Vein endothelial cell (primary cell): ENCODE results near the gene CORO7. TPM values are rescaled to one million over a fixed set of nuclear protein-coding genes. Genes with fewer than 3 reads are reported as not detected.

Source experiments
- small RNA-seq: library from RNA; depleted of rRNA; stranded (forward); fragments of <200 nt; gene quantifications from one replicate; pipeline ENCODE3, GENCODE V24; 2012
- total RNA-seq: library from RNA; depleted of rRNA; stranded (reverse); fragments of >200 nt; gene quantifications from 2 replicates; pipeline ENCODE4 v1.2.3, GENCODE V29; 2012

Gene CORO7
- 63.0 and 67.0 TPM in 2 replicates for total RNA-seq

DNA sequence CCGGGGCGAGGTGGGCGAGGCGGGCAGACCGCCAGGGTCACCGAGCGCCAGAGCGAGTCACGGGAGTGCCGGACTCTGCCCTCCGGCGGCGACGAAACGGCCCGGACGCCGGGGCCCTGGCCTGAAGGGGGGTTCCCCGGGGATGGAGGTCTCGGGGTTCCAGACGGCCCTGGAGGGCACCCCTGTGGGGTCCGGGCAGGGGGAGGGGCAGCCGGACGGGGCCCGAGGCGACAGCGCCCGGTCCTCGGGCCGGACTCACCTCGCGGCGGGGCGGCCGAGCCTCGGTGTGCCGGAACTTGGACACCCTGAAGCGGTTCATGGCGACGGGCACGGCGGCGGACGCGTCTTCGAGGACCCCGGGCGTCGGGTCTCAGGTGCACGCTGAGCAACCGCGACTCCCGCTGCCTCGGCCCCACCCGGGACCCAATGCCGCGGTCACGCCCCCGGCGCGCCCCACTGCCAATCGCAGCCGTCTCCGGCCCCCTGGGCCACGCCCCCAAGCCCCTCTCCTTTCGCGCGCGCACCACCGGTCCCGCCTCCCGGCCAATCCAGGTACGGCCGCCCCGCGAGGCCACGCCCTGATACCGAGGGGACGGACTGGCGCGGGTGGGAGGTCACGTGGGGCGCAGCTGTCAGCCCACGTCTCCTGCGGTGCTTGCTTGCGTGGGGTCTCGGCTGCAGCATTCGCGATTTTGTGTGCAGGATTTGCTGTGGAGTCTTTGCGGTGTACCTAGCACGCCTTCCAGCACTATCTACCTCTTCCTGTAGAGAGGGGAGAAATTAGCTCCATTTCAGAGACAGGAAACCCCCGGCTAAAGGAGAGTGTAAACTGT lies at the start of gene CORO7:
Gene CORO7 (minus strand): TSS at position 397 of the 833 bp plus-strand sequence. CDS start 78 bp downstream, at position 319.

DNA sequence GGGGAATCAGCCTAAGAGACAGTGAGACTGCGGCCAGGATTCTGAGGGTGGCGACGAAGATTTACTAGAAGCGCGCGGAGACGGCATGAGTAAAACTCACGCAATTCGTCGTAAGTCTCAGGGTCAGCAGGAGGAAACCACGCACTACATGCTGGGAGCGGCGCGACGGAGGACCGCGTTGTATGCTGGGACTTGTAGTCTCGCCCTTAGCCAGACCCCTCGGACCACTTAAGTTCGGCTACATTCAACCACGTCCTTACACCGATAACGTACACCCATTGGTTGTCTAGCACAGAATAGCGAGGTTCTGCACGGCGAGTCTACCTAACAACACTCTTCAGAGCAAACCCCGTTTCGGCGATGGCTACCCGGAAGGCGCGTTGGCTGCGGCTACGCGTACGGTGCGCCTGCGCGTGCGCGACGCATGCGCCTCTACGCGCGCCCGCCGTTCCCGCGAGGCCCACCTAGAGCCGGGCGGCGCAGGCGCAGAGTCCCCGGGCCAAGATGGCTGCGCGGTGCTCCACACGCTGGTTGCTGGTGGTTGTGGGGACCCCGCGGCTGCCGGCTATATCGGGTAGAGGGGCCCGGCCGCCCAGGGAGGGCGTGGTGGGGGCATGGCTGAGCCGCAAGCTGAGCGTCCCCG lies 9.1 kb upstream of the CORO7 start, which contains the start of gene DNAJA3:
Gene DNAJA3 (plus strand): TSS at position 491 of the 643 bp plus-strand sequence. CDS start 14 bp downstream, at position 505.

DNA sequence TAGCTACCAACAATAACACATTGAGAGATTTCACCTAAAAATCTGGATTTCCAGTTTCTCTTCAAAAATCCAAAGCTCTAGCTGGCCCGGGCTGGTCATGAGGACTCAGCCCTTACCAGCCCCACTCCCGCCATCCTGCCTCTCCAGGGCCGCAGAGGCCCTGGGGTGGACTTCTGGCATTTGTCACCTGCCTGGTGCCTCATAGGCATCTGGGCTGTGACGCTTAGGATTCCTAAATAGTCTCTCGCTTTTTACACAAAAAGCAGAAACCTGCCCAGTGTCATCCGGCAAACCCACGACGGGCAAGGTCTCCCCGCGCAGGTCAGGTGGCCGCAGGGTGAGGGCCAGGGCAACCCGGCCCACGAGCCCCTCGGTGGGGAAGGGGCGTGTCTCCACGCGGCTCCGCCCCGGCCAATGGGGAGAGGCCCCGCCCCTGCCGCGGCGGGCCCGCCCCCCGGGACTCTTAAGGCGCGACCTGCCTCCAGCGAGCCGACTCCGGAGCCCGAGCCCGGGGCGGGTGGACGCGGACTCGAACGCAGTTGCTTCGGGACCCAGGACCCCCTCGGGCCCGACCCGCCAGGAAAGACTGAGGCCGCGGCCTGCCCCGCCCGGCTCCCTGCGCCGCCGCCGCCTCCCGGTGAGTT lies 44.9 kb downstream of the CORO7 start, which contains the start of gene VASN:
Gene VASN (plus strand): TSS at position 492 of the 644 bp plus-strand sequence. CDS start 9,030 bp downstream, outside the sequence.

DNA sequence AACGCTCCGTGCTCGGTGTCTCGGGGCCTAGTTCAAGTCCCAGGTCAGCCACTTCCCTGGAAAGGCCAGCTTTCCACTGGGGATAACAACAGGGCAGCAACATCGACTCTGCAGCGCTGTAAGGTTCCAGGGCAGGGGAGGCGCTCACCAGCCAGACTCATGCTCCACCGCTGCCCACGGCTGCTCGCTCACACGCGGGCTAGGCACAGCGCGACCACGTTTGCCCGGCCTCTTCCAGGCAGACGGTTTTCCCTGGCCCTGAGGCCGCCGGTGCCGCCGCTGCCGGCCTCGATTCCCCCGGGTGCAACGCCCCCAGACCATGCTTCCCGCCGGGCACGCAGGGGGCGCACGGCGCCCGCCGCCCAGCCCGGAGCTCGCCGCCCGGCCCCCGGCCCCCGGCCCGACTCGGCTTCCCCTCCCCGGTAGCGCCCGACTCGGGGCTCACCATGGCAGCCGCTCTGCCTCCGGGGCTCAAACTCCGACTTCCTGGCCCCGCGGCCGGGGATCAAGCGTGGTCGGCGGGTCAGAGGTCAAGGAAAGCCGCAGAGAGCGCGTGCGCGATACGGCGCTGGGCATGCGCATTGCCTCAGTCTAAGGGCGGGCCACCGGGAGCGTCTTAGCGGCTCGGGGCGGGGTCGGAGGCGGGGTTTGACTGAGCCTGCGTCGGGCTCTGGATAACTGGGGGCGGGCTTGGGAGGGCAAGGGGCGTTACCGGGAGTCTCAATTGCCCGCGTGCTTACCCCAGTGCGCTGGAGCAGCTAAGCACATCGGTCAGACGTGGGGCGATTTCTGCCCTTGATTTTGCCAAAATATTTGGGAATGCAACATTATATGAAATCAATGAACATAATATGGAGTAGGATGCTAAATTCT lies 65.4 kb downstream of the CORO7 start, which contains the start of gene PAM16:
Gene PAM16 (minus strand): TSS at position 535 of the 873 bp plus-strand sequence. CDS start 87 bp downstream, at position 448.

DNA sequence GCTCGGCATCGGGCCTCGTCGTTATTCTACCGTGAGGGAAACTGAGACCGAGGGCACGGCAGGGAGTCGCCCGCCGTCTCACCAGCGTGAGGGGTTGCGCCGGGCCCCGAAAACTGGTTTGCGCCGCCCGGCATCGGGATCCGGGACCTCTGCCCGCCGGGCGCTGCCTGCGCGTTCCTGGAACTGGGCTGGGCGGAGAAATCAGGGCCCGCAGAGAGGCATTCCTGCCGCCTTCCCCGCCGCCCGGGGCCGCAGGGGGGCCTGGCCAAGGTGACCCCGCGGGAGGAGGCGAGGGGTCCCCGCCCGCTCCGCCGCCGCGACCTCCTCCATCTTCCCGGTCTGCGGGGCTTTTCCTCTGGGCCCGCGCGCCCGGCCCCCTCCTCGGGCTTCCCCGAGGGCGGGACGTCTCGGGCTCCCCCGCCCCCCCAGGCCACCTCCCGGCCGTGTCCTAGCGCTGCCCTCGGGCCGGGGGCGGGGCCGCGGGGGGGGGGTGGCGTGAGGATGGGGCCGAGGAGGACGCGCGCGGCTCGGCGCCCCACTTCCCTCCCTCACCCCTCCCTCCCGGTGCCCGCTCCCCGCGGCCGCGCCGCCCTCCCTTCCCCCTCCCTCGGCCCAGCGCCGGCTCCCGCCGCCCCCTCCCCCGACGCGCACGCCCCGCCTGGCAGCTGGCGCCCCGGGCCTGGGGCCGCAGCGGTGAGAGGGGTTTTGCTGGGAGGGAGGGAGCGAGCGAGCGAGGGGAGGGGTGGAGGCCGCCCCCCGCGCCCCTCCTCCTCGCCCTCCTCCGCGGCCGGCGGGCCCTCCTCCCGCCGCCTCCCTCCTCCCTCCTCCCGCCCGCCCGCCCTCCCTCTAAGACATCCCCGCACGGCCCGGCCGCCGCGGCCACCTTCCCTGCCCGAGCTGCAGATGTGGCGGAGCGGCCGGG lies 100.9 kb downstream of the CORO7 start, which contains the start of gene GLIS2:
Gene GLIS2 (plus strand): TSS at position 882 of the 922 bp plus-strand sequence. CDS start 16,214 bp downstream, outside the sequence.

Small RNA genes within 50 kb of the gene (small RNA-seq; reads per million reads assigned to genes)
- gene AC012676.2: not detected

Other genes starting within 250 kb of the CORO7 start
- gene SRL, start 174.5 kb downstream of the CORO7 start, total RNA-seq: under 0.01 and 0.10 TPM in 2 replicates
- 6.3 and 6.5 TPM in 2 replicates for gene TFAP4, start 143.6 kb downstream of the CORO7 start, total RNA-seq
- 0.67 and 2.0 TPM in 2 replicates for gene GLIS2, start 100.5 kb downstream of the CORO7 start, total RNA-seq
- 19.6 and 19.9 TPM in 2 replicates for gene PAM16, start 65.3 kb downstream of the CORO7 start, total RNA-seq
- 0.33 and 0.86 TPM in 2 replicates for gene VASN, start 44.7 kb downstream of the CORO7 start, total RNA-seq
- gene DNAJA3, start 9.3 kb upstream of the CORO7 start, total RNA-seq: 37.2 and 44.9 TPM in 2 replicates
- 56.6 and 96.4 TPM in 2 replicates for gene NMRAL1, start 58.0 kb upstream of the CORO7 start, total RNA-seq
- 143 and 164 TPM in 2 replicates for gene HMOX2, start 59.8 kb upstream of the CORO7 start, total RNA-seq
- 12.7 and 18.9 TPM in 2 replicates for gene CDIP1, start 122.2 kb upstream of the CORO7 start, total RNA-seq
- not detected in 2 replicates for gene C16orf96, start 139.7 kb upstream of the CORO7 start, total RNA-seq
- gene UBALD1, start 198.3 kb upstream of the CORO7 start, total RNA-seq: 8.6 and 12.7 TPM in 2 replicates
- 50.6 and 53.2 TPM in 2 replicates for gene MGRN1, start 208.2 kb upstream of the CORO7 start, total RNA-seq